HEK293 (cell line): ENCODE data around the gene RHPN2.
A peak's percentile ranks its signal among the peaks of the same experiment; 100 is the strongest.

Source experiments
- HIC1 ChIP-seq: fragments of 450-650 bp; formaldehyde crosslinking; IDR thresholded peaks from 2 replicates; pipeline ENCODE4 v1.5.1; 2016; ENCODE audit warnings: missing biosample characterization, missing genetic modification characterization
- INSM2 ChIP-seq: fragments of 450-650 bp; formaldehyde crosslinking; IDR thresholded peaks from 2 replicates; pipeline ENCODE4 v1.5.1; 2016; ENCODE audit warnings: missing biosample characterization, missing genetic modification characterization
- SETDB1 ChIP-seq: IDR thresholded peaks from one replicate; pipeline ENCODE4 v1.6.1; 2017; ENCODE audit warnings: mild to moderate bottlenecking, low read length, moderate library complexity, mixed read lengths; ENCODE audit not compliant: insufficient read length
- ZBTB8A ChIP-seq: fragments of 450-650 bp; formaldehyde crosslinking; IDR thresholded peaks from 2 replicates; pipeline ENCODE4 v1.5.1; 2016; ENCODE audit warnings: missing biosample characterization, missing genetic modification characterization
- ZFHX2 ChIP-seq: fragments of 450-650 bp; formaldehyde crosslinking; conservative IDR thresholded peaks from 2 replicates; pipeline ENCODE4 v1.5.1; 2016; ENCODE audit warnings: missing biosample characterization, missing genetic modification characterization
- ZNF112 ChIP-seq: fragments of 450-650 bp; formaldehyde crosslinking; IDR thresholded peaks from 2 replicates; pipeline ENCODE4 v1.5.0; 2017; ENCODE audit warnings: missing biosample characterization, missing genetic modification characterization
- ZNF169 ChIP-seq: fragments of 450-650 bp; formaldehyde crosslinking; IDR thresholded peaks from 2 replicates; pipeline ENCODE4 v1.5.1; 2016; ENCODE audit warnings: missing biosample characterization, missing genetic modification characterization
- ZNF266 ChIP-seq: fragments of 450-650 bp; formaldehyde crosslinking; IDR thresholded peaks from 2 replicates; pipeline ENCODE4 v1.5.1; 2016; ENCODE audit warnings: missing biosample characterization, missing genetic modification characterization, low read depth
- ZNF302 ChIP-seq: fragments of 450-650 bp; formaldehyde crosslinking; IDR thresholded peaks from 2 replicates; pipeline ENCODE4 v1.5.1; 2016; ENCODE audit warnings: missing biosample characterization, missing genetic modification characterization, low read depth
- ZNF335 ChIP-seq: fragments of 450-650 bp; formaldehyde crosslinking; conservative IDR thresholded peaks from 2 replicates; pipeline ENCODE4 v1.5.1; 2016; ENCODE audit warnings: missing biosample characterization, missing genetic modification characterization
- ZNF341 ChIP-seq: fragments of 450-650 bp; formaldehyde crosslinking; IDR thresholded peaks from 2 replicates; pipeline ENCODE4; 2016; ENCODE audit warnings: low read depth, missing biosample characterization, missing genetic modification characterization
- ZNF350 ChIP-seq: fragments of 450-650 bp; formaldehyde crosslinking; IDR thresholded peaks from 2 replicates; pipeline ENCODE4 v1.5.0; 2017; ENCODE audit warnings: missing biosample characterization, mild to moderate bottlenecking, missing genetic modification characterization
- ZNF394 ChIP-seq: fragments of 450-650 bp; formaldehyde crosslinking; IDR thresholded peaks from 2 replicates; pipeline ENCODE4 v1.5.1; 2016; ENCODE audit warnings: missing biosample characterization, missing genetic modification characterization, mild to moderate bottlenecking, moderate library complexity, borderline replicate concordance
- ZNF416 ChIP-seq: fragments of 450-650 bp; formaldehyde crosslinking; IDR thresholded peaks from 2 replicates; pipeline ENCODE4 v1.5.1; 2016; ENCODE audit warnings: missing biosample characterization, missing genetic modification characterization
- ZNF488 ChIP-seq: fragments of 450-650 bp; formaldehyde crosslinking; IDR thresholded peaks from 2 replicates; pipeline ENCODE4 v1.5.1; 2016; ENCODE audit warnings: missing biosample characterization, missing genetic modification characterization
- ZNF529 ChIP-seq: fragments of 450-650 bp; formaldehyde crosslinking; IDR thresholded peaks from 2 replicates; pipeline ENCODE4 v1.5.1; 2017; ENCODE audit warnings: missing genetic modification characterization, missing biosample characterization; ENCODE audit not compliant: insufficient replicate concordance
- ZNF560 ChIP-seq: fragments of 450-650 bp; formaldehyde crosslinking; IDR thresholded peaks from 2 replicates; pipeline ENCODE4 v1.5.1; 2017; ENCODE audit warnings: missing biosample characterization, missing genetic modification characterization, borderline replicate concordance
- ZNF623 ChIP-seq: fragments of 450-650 bp; formaldehyde crosslinking; IDR thresholded peaks from 2 replicates; pipeline ENCODE4 v1.5.1; 2016; ENCODE audit warnings: missing biosample characterization, missing genetic modification characterization
- ZNF707 ChIP-seq: fragments of 450-650 bp; formaldehyde crosslinking; IDR thresholded peaks from 2 replicates; pipeline ENCODE4 v1.5.1; 2016; ENCODE audit warnings: missing biosample characterization, missing genetic modification characterization
- ZNF747 ChIP-seq: fragments of 450-650 bp; formaldehyde crosslinking; IDR thresholded peaks from 2 replicates; pipeline ENCODE4 v1.5.1; 2016; ENCODE audit warnings: missing biosample characterization, missing genetic modification characterization
- ZNF768 ChIP-seq: fragments of 450-650 bp; formaldehyde crosslinking; IDR thresholded peaks from 2 replicates; pipeline ENCODE4 v1.5.1; 2018; ENCODE audit warnings: missing biosample characterization, mild to moderate bottlenecking, missing genetic modification characterization
- ZNF785 ChIP-seq: fragments of 450-650 bp; formaldehyde crosslinking; IDR thresholded peaks from 2 replicates; pipeline ENCODE4 v1.5.1; 2016; ENCODE audit warnings: missing biosample characterization, missing genetic modification characterization
- ZNF792 ChIP-seq: fragments of 450-650 bp; formaldehyde crosslinking; IDR thresholded peaks from 2 replicates; pipeline ENCODE4 v1.5.1; 2016; ENCODE audit warnings: missing biosample characterization, missing genetic modification characterization
- ZSCAN4 ChIP-seq: fragments of 450-650 bp; formaldehyde crosslinking; IDR thresholded peaks from 2 replicates; pipeline ENCODE4 v1.5.1; 2017; ENCODE audit warnings: missing biosample characterization, missing genetic modification characterization
- TF ChIP-seq, protein P1 (sequence below): fragments of 450-650 bp; IDR thresholded peaks from 2 replicates; pipeline ENCODE4 v1.5.1; 2018; ENCODE audit warnings: missing biosample characterization, mild to moderate bottlenecking, missing genetic modification characterization
- TF ChIP-seq, protein P2 (sequence below): fragments of 450-650 bp; formaldehyde crosslinking; conservative IDR thresholded peaks from 2 replicates; pipeline ENCODE4 v1.5.1; 2016; ENCODE audit warnings: low read depth, missing biosample characterization, missing genetic modification characterization
- TF ChIP-seq, protein P3 (sequence below): fragments of 450-650 bp; formaldehyde crosslinking; IDR thresholded peaks from 2 replicates; pipeline ENCODE4 v1.5.1; 2016; ENCODE audit warnings: missing biosample characterization, missing genetic modification characterization

The RHPN2 gene

GRCh38 chr19:32971715-32972540 is 92.8 kb downstream of the RHPN2 start, which contains the start of the genes CEP89 and FAAP24 (continued):
- TF ChIP-seq HIC1 (tag by site-specific recombination), result peak; percentile 98
- TF ChIP-seq ZNF768 (tag by site-specific recombination), result no peak
- TF ChIP-seq ZSCAN4 (tag by site-specific recombination), result peak; percentile 52
- TF ChIP-seq ZNF169 (tag by site-specific recombination), result no peak
- TF ChIP-seq, protein P1, sequence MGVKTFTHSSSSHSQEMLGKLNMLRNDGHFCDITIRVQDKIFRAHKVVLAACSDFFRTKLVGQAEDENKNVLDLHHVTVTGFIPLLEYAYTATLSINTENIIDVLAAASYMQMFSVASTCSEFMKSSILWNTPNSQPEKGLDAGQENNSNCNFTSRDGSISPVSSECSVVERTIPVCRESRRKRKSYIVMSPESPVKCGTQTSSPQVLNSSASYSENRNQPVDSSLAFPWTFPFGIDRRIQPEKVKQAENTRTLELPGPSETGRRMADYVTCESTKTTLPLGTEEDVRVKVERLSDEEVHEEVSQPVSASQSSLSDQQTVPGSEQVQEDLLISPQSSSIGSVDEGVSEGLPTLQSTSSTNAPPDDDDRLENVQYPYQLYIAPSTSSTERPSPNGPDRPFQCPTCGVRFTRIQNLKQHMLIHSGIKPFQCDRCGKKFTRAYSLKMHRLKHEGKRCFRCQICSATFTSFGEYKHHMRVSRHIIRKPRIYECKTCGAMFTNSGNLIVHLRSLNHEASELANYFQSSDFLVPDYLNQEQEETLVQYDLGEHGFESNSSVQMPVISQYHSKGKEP, result peak; percentile 74; the same call in 1 of the 2 replicates
- TF ChIP-seq, protein P2, sequence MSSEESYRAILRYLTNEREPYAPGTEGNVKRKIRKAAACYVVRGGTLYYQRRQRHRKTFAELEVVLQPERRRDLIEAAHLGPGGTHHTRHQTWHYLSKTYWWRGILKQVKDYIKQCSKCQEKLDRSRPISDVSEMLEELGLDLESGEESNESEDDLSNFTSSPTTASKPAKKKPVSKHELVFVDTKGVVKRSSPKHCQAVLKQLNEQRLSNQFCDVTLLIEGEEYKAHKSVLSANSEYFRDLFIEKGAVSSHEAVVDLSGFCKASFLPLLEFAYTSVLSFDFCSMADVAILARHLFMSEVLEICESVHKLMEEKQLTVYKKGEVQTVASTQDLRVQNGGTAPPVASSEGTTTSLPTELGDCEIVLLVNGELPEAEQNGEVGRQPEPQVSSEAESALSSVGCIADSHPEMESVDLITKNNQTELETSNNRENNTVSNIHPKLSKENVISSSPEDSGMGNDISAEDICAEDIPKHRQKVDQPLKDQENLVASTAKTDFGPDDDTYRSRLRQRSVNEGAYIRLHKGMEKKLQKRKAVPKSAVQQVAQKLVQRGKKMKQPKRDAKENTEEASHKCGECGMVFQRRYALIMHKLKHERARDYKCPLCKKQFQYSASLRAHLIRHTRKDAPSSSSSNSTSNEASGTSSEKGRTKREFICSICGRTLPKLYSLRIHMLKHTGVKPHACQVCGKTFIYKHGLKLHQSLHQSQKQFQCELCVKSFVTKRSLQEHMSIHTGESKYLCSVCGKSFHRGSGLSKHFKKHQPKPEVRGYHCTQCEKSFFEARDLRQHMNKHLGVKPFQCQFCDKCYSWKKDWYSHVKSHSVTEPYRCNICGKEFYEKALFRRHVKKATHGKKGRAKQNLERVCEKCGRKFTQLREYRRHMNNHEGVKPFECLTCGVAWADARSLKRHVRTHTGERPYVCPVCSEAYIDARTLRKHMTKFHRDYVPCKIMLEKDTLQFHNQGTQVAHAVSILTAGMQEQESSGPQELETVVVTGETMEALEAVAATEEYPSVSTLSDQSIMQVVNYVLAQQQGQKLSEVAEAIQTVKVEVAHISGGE (tag by site-specific recombination), result peak; percentile 74
- peak; percentile 91; the same call in 1 of the 2 replicates for TF ChIP-seq ZNF785
- TF ChIP-seq, protein P3, sequence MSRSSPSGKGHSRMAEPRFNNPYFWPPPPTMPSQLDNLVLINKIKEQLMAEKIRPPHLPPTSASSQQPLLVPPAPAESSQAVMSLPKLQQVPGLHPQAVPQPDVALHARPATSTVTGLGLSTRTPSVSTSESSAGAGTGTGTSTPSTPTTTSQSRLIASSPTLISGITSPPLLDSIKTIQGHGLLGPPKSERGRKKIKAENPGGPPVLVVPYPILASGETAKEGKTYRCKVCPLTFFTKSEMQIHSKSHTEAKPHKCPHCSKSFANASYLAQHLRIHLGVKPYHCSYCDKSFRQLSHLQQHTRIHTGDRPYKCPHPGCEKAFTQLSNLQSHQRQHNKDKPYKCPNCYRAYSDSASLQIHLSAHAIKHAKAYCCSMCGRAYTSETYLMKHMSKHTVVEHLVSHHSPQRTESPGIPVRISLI (tag by site-specific recombination), result no peak
- TF ChIP-seq SETDB1, result no peak
- TF ChIP-seq ZNF394, result no peak; the same call in 1 of the 2 replicates
- TF ChIP-seq INSM2 (tag by site-specific recombination), result peak; percentile 78
- TF ChIP-seq ZNF488 (tag by site-specific recombination), result no peak
- no peak for TF ChIP-seq ZNF529 (tag by site-specific recombination)
- no peak for TF ChIP-seq ZNF302
- TF ChIP-seq ZNF416 (tag by site-specific recombination), result 0 out of 2 replicates have a peak, but pooled peaks have one; percentile 65
- TF ChIP-seq ZNF266 (tag by site-specific recombination), result no peak
- TF ChIP-seq ZNF335 (tag by site-specific recombination), result peak; percentile 85
- peak; percentile 82 for TF ChIP-seq ZNF341 (tag by site-specific recombination)
- no peak for TF ChIP-seq ZNF350 (tag by site-specific recombination)
- no peak for TF ChIP-seq ZNF747 (tag by site-specific recombination)
- TF ChIP-seq ZNF112 (tag by site-specific recombination), result no peak
- peak; percentile 93 for TF ChIP-seq ZNF792 (tag by site-specific recombination)
- TF ChIP-seq ZNF707 (tag by site-specific recombination), result no peak
- TF ChIP-seq ZFHX2 (tag by site-specific recombination), result peak; percentile 66
- TF ChIP-seq ZNF623, result peak; percentile 40
- peak; percentile 71 for TF ChIP-seq ZBTB8A (tag by site-specific recombination)
- no peak for TF ChIP-seq ZNF560 (tag by site-specific recombination)
